ENCODE measurements around the gene PCBP4. TPM values are rescaled to one million over a fixed set of nuclear protein-coding genes. Genes with fewer than 3 reads are reported as not detected.
"Not testable (repeated sequence)": the region's sequence is repeated elsewhere in the genome, so short reads cannot be mapped to it uniquely, and the experiment has no call there.

The PCBP4 gene
- total RNA-seq, 1 donor from 2014 or later, result 145 TPM

DNA sequence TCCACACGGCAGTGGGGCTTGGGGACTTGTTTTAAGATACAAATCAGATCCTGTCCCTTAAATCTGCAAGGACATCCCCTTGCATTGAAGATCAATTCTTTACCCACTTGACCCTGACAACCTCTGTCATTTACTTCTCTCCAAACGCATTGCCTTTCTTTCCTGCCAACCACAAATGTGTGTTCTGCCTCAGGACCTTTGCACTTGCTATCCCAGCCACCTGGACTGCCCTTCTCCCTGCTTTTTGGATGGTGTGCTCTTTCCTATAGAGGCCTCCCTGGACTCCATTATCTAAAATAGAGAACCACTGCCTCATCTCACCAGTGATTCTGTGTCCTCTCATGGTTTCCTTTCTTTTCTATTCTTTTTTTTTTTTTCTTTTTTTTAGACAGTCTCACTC lies 29.9 kb upstream of the PCBP4 start:
- intact Hi-C loops (cut with DNase I), result no loop called here

DNA sequence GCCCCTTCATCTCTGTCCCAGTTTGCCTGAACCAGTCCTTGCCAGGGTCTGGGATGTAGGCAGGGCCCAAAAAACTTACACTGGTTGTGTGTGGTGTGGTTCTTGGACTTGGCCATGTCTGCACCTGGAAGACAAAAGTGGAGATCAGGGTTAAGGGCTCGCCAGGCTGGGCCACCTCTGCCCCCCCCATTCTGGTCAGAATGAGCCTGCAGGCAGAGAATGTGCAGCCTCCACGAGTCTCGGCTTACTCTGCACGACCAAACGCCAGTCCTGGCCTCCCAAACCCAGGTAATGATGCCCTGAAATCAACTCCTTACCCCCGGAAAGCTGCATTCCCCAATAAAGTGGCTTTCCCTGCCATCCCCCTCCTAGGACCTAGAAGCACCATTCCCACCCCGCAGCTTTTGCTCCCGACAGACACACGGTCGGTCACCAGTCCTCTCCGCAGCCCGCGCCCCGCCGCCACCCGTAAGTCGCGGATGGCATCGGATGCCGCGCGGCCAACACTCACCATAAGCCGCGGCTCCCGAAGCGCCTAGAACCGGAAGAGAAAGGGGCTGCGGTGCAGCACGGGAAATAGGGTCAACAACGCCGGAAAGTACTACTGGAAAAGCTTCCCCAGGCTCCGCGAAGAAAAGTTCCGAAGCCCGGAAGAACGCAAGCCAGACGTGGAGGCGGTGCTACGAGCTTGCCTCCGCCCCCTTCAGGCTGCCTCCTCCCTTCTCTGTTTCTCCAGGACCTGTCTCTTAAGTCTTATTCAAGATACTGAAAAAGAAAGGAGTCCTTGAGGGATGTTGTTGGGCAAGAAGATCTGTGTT lies 28.3 kb upstream of the PCBP4 start, which contains the start of gene RPL29:
TSS of gene RPL29 (minus strand) at position 550 of the 818 bp plus-strand sequence. CDS start at position 116, 434 bp downstream.
- intact Hi-C loops (cut with DNase I), result no loop called here
- ATAC-seq (peak; percentile 97), DNase-seq (ENCODE audit: low spot score) (peak; percentile 93)

More for the DNA sequence above, 29.9 kb upstream of the PCBP4 start:
- DNase-seq (ENCODE audit: low spot score) (no peak), ATAC-seq (no peak)

DNA sequence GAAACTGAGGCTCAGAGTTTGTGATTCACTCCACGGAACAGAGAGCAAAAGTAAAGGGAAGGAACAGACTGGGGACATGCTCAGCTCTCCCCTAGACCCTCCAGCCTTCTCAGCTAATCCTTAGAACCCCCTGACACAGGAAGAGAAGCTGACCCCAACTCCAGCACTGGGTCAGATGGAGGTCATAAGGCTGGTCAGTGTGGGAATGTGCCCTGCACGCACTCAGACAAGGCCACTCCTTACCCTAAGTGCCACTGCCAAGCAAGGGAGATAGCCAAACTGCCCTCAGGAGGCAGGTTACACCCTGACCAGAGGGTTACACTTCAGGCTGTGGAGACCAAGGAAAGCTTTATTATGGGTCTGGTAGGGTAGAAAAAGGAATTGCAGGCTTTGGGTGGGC lies 27.3 kb upstream of the PCBP4 start:
- intact Hi-C loops (cut with DNase I), result no loop called here
- ATAC-seq, result no peak
- no peak for DNase-seq (ENCODE audit: low spot score)

DNA sequence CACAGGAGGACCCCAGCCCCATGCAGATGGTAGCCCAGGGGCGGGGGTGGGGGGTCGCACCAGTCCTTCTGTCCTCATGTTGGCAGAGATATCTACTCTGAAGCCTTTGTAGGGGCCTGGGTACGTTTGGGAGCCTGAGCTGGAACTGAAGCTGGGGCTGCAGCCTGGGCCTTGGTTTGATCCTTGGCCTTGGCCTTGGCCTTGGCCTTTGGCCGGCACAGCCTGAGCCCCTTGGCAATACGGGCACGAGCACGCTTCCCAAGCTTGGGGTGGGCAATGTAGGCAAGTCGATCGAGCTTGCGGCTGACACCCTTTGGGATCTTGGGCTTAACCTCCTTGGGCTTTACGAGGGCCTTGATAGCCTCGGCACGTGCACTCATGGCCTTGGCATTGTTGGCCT lies 26.4 kb upstream of the PCBP4 start:
- ATAC-seq; intact Hi-C loops (cut with DNase I); DNase-seq (ENCODE audit: low spot score): not testable (repeated sequence)

DNA sequence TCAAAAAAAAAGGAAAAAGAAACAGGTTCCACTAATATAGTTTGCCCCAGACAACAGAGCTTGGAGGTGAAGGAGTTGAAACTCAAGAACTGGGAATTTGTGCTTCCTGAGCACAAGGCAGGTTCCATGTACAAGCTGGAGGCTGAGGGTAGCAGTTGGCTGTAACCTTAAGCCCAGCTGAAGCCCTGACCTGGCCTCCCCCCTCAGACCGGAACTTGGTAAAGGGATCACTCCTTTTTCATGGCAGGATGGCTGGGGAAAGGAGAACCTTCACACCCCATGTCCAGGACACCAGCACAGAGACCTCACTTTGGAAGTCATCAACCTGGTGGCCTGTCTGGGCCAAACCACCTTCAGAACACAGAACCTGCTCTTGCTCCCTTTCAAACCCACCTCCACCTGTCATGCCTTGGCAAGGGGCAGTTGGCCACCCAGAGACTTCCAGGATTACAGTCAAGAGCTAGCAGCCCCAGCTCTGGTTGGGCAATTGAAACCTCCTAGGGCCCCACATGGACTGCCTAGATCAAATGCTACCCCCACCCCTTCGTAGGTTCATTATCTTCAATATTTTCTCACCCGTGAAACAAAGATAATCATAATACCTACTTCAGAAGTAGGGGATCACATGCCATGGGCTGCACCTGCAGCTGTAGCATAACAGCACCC lies 24.9 kb upstream of the PCBP4 start:
- ATAC-seq, result no peak
- intact Hi-C loops (cut with DNase I), result no loop called here
- DNase-seq (ENCODE audit: low spot score), result no peak

DNA sequence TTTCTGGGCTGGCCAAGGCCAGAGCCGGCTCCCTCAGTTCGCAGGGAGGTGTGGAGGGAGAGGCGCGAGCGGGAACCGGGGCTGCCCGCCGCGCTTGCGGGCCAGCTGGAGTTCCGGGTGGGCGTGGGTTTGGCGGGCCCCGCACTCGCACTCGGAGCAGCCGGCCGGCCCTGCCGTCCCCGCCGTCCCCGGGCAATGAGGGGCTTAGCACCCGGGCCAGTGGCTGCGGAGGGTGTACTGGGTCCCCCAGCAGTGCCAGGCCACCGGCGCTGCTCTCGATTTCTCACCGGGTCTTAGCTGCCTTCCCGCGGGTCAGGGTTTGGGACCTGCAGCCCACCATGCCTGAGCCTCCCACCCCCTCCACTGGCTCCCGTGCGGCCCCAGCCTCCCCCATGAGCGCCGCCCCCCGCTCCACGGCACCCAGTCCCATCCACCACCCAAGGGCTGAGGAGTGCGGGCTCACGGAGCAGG lies 23.3 kb upstream of the PCBP4 start:
- intact Hi-C loops (cut with DNase I); DNase-seq (ENCODE audit: low spot score); ATAC-seq: not testable (repeated sequence)

DNA sequence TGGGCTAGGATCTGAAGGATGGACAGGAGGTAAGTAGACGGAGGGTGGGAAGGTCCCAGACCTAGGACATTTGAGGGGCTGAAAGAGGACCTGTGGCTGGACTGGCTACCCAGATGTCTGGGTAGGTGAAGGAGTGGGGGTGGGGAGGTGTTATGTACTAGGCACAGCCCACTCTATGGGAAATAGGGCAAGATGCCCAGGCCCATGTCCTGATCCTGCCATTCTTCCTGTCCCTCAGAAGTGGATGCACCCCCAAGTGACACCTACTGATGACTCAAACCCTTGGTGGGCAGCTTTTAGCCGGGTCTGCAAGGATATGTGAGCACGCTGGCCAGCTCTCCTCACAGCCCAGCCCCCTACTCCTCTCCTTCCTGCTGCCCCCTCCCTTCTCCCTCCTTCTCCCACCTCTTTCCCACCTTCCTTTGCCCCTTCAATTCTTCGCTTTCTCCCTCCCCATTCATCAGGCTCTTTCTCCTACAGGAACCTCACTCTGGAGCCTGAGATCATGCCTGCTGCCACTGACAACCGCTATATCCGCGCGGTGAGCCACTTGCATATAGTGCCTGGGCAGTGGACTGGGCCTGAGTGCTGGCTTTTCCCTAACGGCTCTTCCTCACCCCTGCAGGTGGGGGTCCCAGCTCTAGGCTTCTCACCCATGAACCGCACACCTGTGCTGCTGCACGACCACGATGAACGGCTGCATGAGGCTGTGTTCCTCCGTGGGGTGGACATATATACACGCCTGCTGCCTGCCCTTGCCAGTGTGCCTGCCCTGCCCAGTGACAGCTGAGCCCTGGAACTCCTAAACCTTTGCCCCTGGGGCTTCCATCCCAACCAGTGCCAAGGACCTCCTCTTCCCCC lies 21.3 kb upstream of the PCBP4 start:
- ATAC-seq (no peak), DNase-seq (ENCODE audit: low spot score) (no peak)
- intact Hi-C loops (cut with DNase I), result loop anchor here (5.0 kb wide), 1 partner anchor 699 kb away; the partner anchor contains the start of genes GNL3 and PBRM1

DNA sequence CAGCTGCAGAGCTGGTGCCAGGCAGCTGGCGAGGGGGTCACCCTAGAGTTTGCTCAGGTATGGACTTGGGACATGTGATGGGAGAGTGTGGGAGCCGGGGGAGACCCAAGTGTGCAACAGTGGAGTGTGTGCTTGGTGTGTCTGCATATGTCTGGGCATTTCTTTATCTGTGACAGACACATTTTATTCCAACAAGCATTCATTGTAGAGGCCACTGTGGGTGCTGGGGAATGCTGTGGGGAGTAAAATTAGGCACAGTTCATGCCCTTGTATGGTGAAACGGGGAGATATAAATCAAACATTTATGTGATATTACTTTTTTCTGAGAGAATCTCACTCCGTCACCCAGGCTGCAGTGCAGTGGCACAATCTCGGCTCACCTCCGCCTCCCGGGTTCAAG lies 20.3 kb upstream of the PCBP4 start:
- no peak for ATAC-seq
- intact Hi-C loops (cut with DNase I), result loop anchor here (5.0 kb wide), 1 partner anchor 700 kb away; the partner anchor contains the start of genes GNL3 and PBRM1
- DNase-seq (ENCODE audit: low spot score), result no peak

DNA sequence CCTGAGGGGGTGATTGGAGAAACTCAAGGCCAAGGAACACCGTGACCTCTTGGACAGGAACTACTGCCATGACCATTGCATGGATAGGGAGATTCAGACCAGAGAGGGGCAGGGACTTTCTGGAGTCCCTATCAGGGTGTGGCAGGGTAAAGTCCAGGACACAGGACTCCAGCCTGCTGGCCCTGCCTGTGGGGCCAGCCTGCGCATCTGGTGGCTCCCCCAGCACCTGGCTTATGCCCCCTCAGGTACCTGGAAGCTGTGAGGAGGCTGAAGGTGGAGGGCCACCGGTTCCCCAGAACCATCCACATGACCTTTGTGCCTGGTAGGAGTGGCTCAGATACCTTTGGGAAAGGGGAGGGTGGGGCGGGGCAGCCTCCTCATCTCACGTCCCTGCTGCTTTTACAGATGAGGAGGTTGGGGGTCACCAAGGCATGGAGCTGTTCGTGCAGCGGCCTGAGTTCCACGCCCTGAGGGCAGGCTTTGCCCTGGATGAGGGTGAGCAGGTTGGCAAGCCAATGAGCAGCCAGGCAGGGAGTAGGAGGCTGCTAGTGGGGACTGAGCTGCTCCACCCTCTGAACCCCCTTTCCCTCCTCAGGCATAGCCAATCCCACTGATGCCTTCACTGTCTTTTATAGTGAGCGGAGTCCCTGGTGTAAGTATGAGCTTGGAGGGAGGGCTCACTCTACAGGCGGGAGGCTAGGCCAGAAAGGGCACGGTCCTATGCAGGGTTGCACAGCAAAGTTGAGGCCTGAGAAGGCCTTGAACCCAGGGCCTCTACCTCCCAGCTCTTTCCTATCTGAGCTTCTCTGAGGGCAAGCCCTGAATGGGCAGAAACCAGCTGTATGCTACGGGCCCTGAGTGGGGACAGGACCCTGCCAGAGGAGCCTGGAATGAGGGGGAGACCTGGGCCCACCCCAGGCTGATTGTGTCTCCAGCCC lies 19.0 kb upstream of the PCBP4 start:
- DNase-seq (ENCODE audit: low spot score) (no peak), ATAC-seq (no peak)
- intact Hi-C loops (cut with DNase I), result loop anchor here (5.0 kb wide), 1 partner anchor 701 kb away; the partner anchor contains the start of genes GNL3 and PBRM1

DNA sequence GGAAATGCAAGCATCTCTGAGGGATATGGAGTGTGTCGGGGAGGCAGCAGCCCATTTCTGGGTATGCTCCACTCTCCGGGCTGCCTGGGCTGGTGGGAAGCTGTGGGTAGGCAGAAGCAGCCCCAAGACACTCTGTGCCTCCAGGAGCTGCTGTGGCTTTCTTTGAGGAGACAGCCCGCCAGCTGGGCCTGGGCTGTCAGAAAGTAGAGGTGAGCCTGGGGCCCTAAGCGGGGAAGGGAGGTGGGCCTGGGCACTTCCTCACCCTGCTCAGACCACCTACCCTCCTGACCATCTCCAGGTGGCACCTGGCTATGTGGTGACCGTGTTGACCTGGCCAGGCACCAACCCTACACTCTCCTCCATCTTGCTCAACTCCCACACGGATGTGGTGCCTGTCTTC lies 17.8 kb upstream of the PCBP4 start:
- intact Hi-C loops (cut with DNase I), result loop anchor here (5.0 kb wide), 1 partner anchor 702 kb away; the partner anchor contains the start of genes GNL3 and PBRM1
- no peak for DNase-seq (ENCODE audit: low spot score)
- ATAC-seq, result no peak

DNA sequence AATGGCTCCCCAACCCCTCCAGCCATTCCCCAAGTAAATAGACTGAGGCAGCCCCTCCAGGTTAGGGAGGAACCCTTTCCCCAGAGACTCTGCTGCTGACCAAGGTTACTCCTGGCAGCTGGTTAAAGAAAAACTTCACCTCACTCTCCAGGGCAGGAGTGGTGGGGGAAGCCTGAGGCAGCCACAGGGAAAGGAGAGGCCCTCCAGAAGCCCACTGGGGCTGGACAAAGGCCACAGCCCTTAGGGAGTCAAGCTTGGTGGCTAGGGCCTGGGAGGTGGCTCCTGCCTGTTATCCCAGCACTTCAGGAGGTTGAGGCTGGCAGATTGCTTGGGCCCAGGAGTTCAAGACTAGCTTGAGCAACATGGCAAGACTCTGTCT lies 17.0 kb upstream of the PCBP4 start:
- intact Hi-C loops (cut with DNase I), result no loop called here
- DNase-seq (ENCODE audit: low spot score) (no peak), ATAC-seq (no peak)

DNA sequence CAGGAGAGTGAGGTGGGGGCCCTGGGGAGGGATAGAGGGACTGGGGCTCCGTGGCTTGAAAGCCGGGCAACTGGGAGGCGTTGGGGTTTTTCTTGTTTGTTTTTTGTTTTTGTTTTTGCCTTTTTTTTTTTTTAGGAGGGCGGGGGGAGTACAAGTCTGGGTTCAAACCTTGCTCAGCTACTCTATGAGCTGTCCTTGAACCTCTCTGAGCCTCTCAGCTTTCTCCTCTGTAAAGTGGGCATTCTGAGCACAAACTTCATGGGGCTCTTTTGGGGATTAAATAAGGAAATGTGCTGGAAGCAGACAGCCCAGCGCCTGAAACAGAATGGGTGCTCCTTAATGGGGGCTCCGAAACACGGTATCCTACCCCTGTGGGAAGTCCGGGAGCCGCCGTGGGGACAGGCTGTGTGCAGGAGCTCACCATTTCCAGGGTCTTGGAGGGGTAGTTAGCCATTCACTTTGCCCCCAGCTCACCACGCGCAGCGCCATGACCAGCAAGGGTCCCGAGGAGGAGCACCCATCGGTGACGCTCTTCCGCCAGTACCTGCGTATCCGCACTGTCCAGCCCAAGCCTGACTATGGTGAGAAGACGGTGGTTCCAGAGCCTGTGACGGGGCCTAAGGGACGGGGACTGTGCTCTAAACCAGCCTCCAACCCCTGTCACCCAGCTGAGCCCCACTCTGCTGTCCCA lies 16.5 kb upstream of the PCBP4 start:
- intact Hi-C loops (cut with DNase I), result no loop called here
- DNase-seq (ENCODE audit: low spot score) (no peak), ATAC-seq (peak; percentile 2)

DNA sequence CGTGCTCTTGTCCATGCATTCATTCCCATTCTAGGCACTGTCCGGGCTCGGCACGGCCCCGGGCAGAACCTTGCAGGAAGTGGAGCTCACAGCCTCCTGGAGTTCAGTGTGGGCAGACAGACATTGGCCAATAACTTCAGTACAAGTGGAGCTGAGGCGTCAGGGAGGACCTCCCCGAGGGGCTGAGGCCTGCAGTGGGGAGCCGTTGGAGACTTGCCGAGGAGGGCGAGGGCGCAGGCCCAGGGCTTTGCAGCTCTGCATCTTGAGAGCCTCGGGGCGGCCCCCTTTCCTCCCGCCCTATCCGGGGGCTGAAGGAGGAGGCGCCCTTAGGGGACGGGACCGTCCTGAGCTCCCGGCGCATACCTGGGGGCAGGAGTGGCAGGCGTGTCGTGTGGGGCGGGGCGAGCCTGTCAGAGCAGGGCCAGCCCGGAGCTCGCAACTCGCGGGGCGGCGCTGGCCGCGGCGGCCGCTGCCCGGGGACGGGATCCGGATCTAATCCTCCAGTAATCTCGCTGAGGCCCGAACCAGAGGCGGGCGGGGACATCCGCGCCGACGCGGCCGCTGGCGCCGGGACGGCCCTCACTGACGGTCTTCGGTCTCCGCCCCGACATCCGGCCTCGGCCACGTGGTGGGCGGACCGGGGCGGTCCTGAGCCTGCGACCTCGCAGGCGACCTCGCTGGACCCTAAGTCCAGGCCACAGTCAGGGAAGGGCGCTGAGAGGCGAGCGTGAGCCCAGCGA lies 15.8 kb upstream of the PCBP4 start, which contains the start of gene ACY1:
TSS of gene ACY1 (plus strand) at position 698 of the 740 bp plus-strand sequence. CDS start 530 bp downstream, outside the sequence.
- ATAC-seq, result peak; percentile 93
- intact Hi-C loops (cut with DNase I), result no loop called here
- peak; percentile 93 for DNase-seq (ENCODE audit: low spot score)

DNA sequence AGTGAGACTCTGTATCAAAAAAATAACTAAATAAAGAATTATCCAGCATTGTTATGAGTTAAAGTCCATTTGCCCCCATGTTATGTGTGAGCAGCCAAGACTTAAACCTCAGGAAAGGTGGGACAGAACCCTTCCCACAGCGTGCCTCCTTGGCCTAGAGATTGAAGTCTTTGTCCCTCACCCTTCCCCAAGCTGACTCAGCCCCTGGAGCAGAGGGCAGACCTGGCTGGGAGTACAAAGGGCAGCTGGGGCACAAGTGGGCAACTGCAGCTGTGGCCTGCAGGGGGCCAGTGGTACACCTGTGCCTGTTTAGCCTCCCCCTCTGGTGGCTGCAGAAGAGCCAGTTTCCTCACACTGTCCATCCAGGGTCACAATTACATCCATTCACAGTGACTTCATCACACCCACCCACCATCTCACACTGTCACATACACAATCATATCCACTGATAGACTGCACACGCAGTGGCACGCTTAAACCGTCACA lies 15.1 kb upstream of the PCBP4 start:
- peak; percentile 23 for ATAC-seq
- DNase-seq (ENCODE audit: low spot score), result no peak
- intact Hi-C loops (cut with DNase I), result no loop called here

DNA sequence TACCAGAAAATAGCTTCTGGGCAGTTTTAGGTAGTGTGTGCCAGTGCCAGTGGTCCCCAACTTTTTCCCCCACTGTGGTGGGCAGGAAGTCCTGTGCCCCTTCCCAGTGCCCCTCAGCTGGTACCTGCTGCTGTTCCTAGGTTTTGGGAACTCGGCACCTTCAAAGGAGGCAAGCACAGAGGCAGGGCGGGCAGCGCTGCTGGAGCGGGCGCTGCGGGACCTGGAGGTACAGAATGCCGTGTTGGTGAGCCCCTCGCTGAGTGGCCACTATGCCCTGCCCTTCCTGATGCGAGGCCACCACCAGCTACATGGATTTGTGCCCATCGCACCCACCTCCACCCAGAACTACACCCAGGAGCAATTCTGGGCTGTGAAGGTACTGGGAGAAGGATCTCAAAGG lies 13.0 kb upstream of the PCBP4 start:
- intact Hi-C loops (cut with DNase I), result no loop called here
- no peak for ATAC-seq
- DNase-seq (ENCODE audit: low spot score), result no peak

DNA sequence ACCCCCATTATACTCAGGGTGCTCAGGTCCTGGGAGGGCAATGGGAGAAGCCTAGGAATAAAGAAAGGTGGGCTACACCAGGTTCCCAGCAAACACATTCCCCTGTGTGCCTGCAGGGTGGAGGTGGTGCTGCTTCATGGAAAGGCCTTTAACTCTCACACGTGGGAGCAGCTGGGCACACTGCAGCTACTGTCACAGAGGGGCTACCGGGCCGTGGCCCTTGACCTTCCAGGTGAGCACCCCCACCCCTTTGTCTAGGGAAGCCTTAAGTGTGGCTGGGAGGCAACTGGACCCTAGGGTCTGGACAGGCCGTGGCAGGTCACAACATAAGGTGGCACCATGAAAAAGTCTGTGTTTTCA lies 10.9 kb upstream of the PCBP4 start:
- intact Hi-C loops (cut with DNase I), result no loop called here
- no peak for DNase-seq (ENCODE audit: low spot score)
- ATAC-seq, result no peak
